ENCODE results near the gene ATP1B2.

The ATP1B2 gene

GRCh38 chr17:7673239-7673638 lies 22.5 kb downstream of the ATP1B2 start:
- no peak for DNase-seq (ENCODE audit: low spot score)
- TF ChIP-seq CTCF (IDR thresholded peaks at IDR 0.05; ENCODE audit: extremely low read depth, missing control alignments), result peak; percentile 13

GRCh38 chr17:7674934-7675333 lies 24.2 kb downstream of the ATP1B2 start:
- no peak for DNase-seq (ENCODE audit: low spot score)
- no peak for TF ChIP-seq CTCF (IDR thresholded peaks at IDR 0.05; ENCODE audit: extremely low read depth, missing control alignments)

- TF ChIP-seq CTCF (IDR thresholded peaks at IDR 0.05; ENCODE audit: extremely low read depth, missing control alignments), result no peak
- no peak for DNase-seq (ENCODE audit: low spot score)
These were observed 25.8 kb downstream of the ATP1B2 start for GRCh38 chr17:7676533-7676932.

- DNase-seq (ENCODE audit: low spot score), result no peak
- no peak for TF ChIP-seq CTCF (IDR thresholded peaks at IDR 0.05; ENCODE audit: extremely low read depth, missing control alignments)
These were observed 26.8 kb downstream of the ATP1B2 start for GRCh38 chr17:7677388-7678067.

GRCh38 chr17:7684851-7685532 lies 34.3 kb downstream of the ATP1B2 start:
- no peak for DNase-seq (ENCODE audit: low spot score)
- TF ChIP-seq CTCF (IDR thresholded peaks at IDR 0.05; ENCODE audit: extremely low read depth, missing control alignments), result no peak

- TF ChIP-seq CTCF (IDR thresholded peaks at IDR 0.05; ENCODE audit: extremely low read depth, missing control alignments), result no peak
- DNase-seq (ENCODE audit: low spot score), result peak; percentile 88
These were observed 35.0 kb downstream of the ATP1B2 start for GRCh38 chr17:7685533-7686221.

Measured in GM20000 (cell line).